Hepatocyte (in vitro differentiated cells): ENCODE measurements around the gene URB2. TPM values are rescaled to one million over a fixed set of nuclear protein-coding genes. Genes with fewer than 3 reads are reported as not detected.
A peak's percentile ranks its signal among the peaks of the same experiment; 100 is the strongest.

ENCODE experiments used
- DNase-seq: peaks from one replicate; pipeline ENCODE4 v3.0.0-alpha.2; 2016; ENCODE audit warnings: low spot score
- H2AFZ ChIP-seq: fragments of 200-600 bp; sonication (generic); 2 replicates; pipeline ENCODE4 v1.6.0; 2016; ENCODE audit warnings: antibody characterized with exemption, mild to moderate bottlenecking
- H3K27ac ChIP-seq: fragments of 200-600 bp; sonication (generic); 2 replicates; pipeline ENCODE4 v1.5.1; 2016; ENCODE audit warnings: mild to moderate bottlenecking
- H3K27me3 ChIP-seq: fragments of 200-600 bp; sonication (generic); 2 replicates; pipeline ENCODE4 v1.6.1; 2016
- H3K36me3 ChIP-seq: fragments of 200-600 bp; sonication (generic); replicated peaks from 2 replicates; pipeline ENCODE4 v1.5.1; 2016; ENCODE audit warnings: low read depth; ENCODE audit not compliant: insufficient read depth
- H3K4me1 ChIP-seq: fragments of 200-600 bp; sonication (generic); 2 replicates; pipeline ENCODE4 v1.5.1; 2016; ENCODE audit warnings: mild to moderate bottlenecking, moderate library complexity; ENCODE audit not compliant: insufficient read depth
- H3K4me2 ChIP-seq: fragments of 200-600 bp; sonication (generic); 2 replicates; pipeline ENCODE4 v1.6.0; 2016
- H3K4me3 ChIP-seq: fragments of 200-600 bp; sonication (generic); 2 replicates; pipeline ENCODE4 v1.5.1; 2016; ENCODE audit warnings: mild to moderate bottlenecking
- H3K79me2 ChIP-seq: fragments of 200-600 bp; sonication (generic); 2 replicates; pipeline ENCODE4 v1.6.0; 2017; ENCODE audit warnings: mild to moderate bottlenecking
- H3K9me2 ChIP-seq: fragments of 200-600 bp; sonication (generic); replicated peaks from 2 replicates; pipeline ENCODE4 v1.6.0; 2017; ENCODE audit warnings: mild to moderate bottlenecking; ENCODE audit not compliant: insufficient read depth
- H3K9me3 ChIP-seq: fragments of 200-600 bp; sonication (generic); 2 replicates; pipeline ENCODE4 v1.5.1; 2016; ENCODE audit warnings: low read depth, mild to moderate bottlenecking
- H4K20me1 ChIP-seq: fragments of 200-600 bp; sonication (generic); 2 replicates; pipeline ENCODE4 v1.6.0; 2016; ENCODE audit warnings: mild to moderate bottlenecking; ENCODE audit not compliant: insufficient read depth, poor library complexity, severe bottlenecking
- EZH2 ChIP-seq: fragments of 200-600 bp; sonication (generic); IDR thresholded peaks from 2 replicates; pipeline ENCODE4 v1.6.1; 2016; ENCODE audit warnings: antibody characterized with exemption, mild to moderate bottlenecking, borderline replicate concordance
- EZH2phosphoT487 ChIP-seq: fragments of 200-600 bp; sonication (generic); IDR thresholded peaks from one replicate; pipeline ENCODE4 v1.6.1; 2018; ENCODE audit warnings: antibody characterized with exemption, mild to moderate bottlenecking, low read depth, moderate library complexity; ENCODE audit not compliant: unreplicated experiment, severe bottlenecking
- WGBS: methylation state at CpG from one replicate; pipeline ENCODE4 v1.1.6; 2016; ENCODE audit warnings: low lambda C conversion rate; ENCODE audit errors: missing lambda C conversion rate; 5-methylcytosine and 5-hydroxymethylcytosine counted together
- polyA plus RNA-seq: library from polyadenylated mRNA; unstranded; fragments of >200 nt; fragmentation: Nextera tagmentation; extraction: Ambion mirVana; gene quantifications from 2 replicates; pipeline ENCODE4 v1.2.1, GENCODE V29; 2016
- total RNA-seq: library from RNA; depleted of rRNA; stranded (reverse); fragments of >200 nt; gene quantifications from 2 replicates; pipeline ENCODE4 v1.2.3, GENCODE V29; 2014
- TF ChIP-seq, protein P1 (sequence below): fragments of 200-600 bp; sonication (generic); IDR thresholded peaks from 2 replicates; pipeline ENCODE4 v1.5.1; 2016; ENCODE audit warnings: antibody characterized with exemption, mild to moderate bottlenecking; ENCODE audit not compliant: poor library complexity

The URB2 gene
- total and polyA plus RNA-seq, 2 experiments from 2014 or later = 4.6 to 12.4 TPM

DNA sequence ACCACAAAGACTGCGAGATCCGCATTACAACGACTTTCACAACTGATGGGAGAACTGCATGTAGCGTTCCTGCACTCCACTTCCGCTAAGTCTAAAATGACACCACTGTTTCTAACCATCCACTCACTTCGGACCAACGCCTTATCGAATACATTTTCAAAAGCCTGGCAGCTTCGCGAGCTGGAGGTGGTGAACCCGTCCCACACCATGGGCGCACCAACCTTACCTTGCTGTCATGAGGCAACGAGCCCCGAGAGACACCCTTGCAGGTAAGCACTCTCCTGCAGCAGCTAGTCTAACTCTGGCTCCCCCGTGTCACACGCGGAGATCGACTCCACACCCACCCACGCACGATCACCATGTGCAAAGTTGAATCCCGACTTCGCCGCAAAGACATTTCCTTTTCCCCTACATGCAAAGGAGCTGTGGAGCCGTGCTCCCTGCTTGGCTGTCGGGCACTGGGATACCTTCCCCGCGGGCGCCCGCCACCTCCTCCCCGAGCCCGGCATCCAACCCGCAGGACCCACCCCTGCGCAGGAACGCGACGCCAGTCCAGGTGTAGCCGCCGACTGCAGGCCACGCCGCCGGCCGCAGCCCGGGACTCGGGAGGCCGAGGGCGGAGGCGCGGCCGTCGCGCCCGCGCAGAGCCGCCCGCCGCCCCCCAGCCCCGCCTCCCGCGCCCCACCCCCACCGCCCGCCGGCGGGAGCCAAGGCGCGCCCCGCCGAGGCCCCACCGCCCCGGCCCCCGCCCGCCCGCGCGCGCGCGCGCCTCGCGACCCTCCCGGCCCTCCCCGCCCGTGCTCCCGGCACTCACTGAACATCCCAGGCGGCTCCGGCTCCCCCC is 754 bp upstream of the URB2 start:
- Histone ChIP-seq H3K27ac (peak overlapping the region; percentile 99), H2AFZ (peak overlapping the region; percentile 89), H3K9me2 (no peaks in the 10 kb centered on the region), H4K20me1 (peaks cover 31% of the 10 kb centered on the region), H3K4me2 (peak overlapping the region; percentile 94), H3K79me2 (peaks cover 86% of the 10 kb centered on the region), H3K36me3 (no peaks in the 10 kb centered on the region), H3K9me3 (no peaks in the 10 kb centered on the region), H3K4me1 (peaks cover 21% of the 10 kb centered on the region), H3K4me3 (peak overlapping the region; percentile 96), H3K27me3 (no peaks in the 10 kb centered on the region)
- under 1% methylated on average over 25 of the region's 86 CpGs for WGBS
- peak; percentile 86 for DNase-seq
- TF ChIP-seq EZH2phosphoT487 = no peak
- TF ChIP-seq, protein P1, sequence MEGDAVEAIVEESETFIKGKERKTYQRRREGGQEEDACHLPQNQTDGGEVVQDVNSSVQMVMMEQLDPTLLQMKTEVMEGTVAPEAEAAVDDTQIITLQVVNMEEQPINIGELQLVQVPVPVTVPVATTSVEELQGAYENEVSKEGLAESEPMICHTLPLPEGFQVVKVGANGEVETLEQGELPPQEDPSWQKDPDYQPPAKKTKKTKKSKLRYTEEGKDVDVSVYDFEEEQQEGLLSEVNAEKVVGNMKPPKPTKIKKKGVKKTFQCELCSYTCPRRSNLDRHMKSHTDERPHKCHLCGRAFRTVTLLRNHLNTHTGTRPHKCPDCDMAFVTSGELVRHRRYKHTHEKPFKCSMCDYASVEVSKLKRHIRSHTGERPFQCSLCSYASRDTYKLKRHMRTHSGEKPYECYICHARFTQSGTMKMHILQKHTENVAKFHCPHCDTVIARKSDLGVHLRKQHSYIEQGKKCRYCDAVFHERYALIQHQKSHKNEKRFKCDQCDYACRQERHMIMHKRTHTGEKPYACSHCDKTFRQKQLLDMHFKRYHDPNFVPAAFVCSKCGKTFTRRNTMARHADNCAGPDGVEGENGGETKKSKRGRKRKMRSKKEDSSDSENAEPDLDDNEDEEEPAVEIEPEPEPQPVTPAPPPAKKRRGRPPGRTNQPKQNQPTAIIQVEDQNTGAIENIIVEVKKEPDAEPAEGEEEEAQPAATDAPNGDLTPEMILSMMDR = no peak
- no peak for TF ChIP-seq EZH2

DNA sequence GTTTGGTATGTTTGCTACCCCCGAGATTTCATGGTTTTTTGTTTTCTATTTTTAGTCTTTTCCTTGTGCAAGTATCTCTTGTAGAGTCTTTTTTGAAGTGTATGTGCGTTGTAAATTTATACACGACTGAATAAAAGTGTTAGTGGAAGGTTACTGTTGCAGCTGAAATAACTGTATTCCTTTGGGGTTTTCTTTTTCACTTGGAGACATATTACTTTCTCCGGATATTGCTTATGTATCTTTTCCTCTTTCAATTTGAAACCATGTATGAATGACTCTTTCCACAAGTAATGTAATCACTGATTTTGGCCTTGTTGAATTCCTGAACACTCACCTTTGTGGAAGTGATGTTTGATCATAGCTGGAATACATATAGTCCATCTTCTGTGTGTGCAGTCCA is 956 bp downstream of the URB2 start:
- Histone ChIP-seq H3K4me2 (peak overlapping the region; percentile 77), H3K9me3 (no peaks in the 10 kb centered on the region), H3K36me3 (no peaks in the 10 kb centered on the region), H2AFZ (peak overlapping the region; percentile 93), H3K27me3 (no peaks in the 10 kb centered on the region), H3K4me1 (peaks cover 21% of the 10 kb centered on the region), H3K9me2 (no peaks in the 10 kb centered on the region), H3K27ac (peak overlapping the region; percentile 78), H3K4me3 (peak overlapping the region; percentile 91), H3K79me2 (peaks cover 82% of the 10 kb centered on the region), H4K20me1 (peaks cover 31% of the 10 kb centered on the region)
- no peak for TF ChIP-seq EZH2phosphoT487
- TF ChIP-seq, protein P1 = no peak
- no peak for TF ChIP-seq EZH2
- DNase-seq = no peak
- 9% methylated on average over 4 of the region's 4 CpGs for WGBS

GRCh38 chr1:229629261-229629660 is 3.2 kb downstream of the URB2 start:
- H3K4me2 ChIP-seq = no peak overlapping the region
- peaks cover 64% of the 10 kb centered on the region for H3K79me2 ChIP-seq
- TF ChIP-seq, protein P1 = no peak
- TF ChIP-seq EZH2phosphoT487 = no peak
- no peak for TF ChIP-seq EZH2
- no peaks in the 10 kb centered on the region for H3K36me3 ChIP-seq
- DNase-seq = no peak
- H3K27ac ChIP-seq = no peak overlapping the region
- H3K27me3 ChIP-seq = no peaks in the 10 kb centered on the region
- H3K9me3 ChIP-seq = no peaks in the 10 kb centered on the region
- no peak overlapping the region for H2AFZ ChIP-seq
- no peaks in the 10 kb centered on the region for H3K9me2 ChIP-seq
- H3K4me1 ChIP-seq = peaks cover 13% of the 10 kb centered on the region
- H3K4me3 ChIP-seq = no peak overlapping the region
- 98% methylated on average over 2 of the region's 2 CpGs for WGBS
- peaks cover 10% of the 10 kb centered on the region for H4K20me1 ChIP-seq
